COR-L47 (cell line): Measurements from ENCODE around the gene WDR1.

Source experiments
- DNase-seq: peaks from one replicate; lab custom pipeline; 2025; lab: John Stamatoyannopoulos, UW

WDR1 gene

GRCh38 chr4:10099499-10100325 lies 16.9 kb downstream of the WDR1 start:
- DNase-seq = no peak

GRCh38 chr4:10098780-10099160 lies 17.8 kb downstream of the WDR1 start:
- no peak for DNase-seq

- no peak for DNase-seq
These were observed 18.5 kb downstream of the WDR1 start for GRCh38 chr4:10097906-10098779.

- no peak for DNase-seq
These were observed 19.6 kb downstream of the WDR1 start for GRCh38 chr4:10096978-10097335.

GRCh38 chr4:10096201-10096977 lies 20.2 kb downstream of the WDR1 start:
- no peak for DNase-seq

- DNase-seq = no peak
These were observed 21.2 kb downstream of the WDR1 start for GRCh38 chr4:10095296-10095991.

- no peak for DNase-seq
These were observed 21.8 kb downstream of the WDR1 start for GRCh38 chr4:10094841-10095240.

GRCh38 chr4:10093801-10094552 lies 22.6 kb downstream of the WDR1 start:
- DNase-seq = no peak

- no peak for DNase-seq
These were observed 23.4 kb downstream of the WDR1 start for GRCh38 chr4:10093271-10093621.

GRCh38 chr4:10092481-10093270 lies 23.9 kb downstream of the WDR1 start:
- DNase-seq = peak; percentile 38

GRCh38 chr4:10091531-10092181 lies 24.9 kb downstream of the WDR1 start:
- no peak for DNase-seq

GRCh38 chr4:10090467-10091250 lies 25.9 kb downstream of the WDR1 start:
- no peak for DNase-seq

- no peak for DNase-seq
These were observed 27.3 kb downstream of the WDR1 start for GRCh38 chr4:10089346-10089745.

- DNase-seq = no peak
These were observed 28.2 kb downstream of the WDR1 start for GRCh38 chr4:10088135-10089010.

- DNase-seq = no peak
These were observed 29.3 kb downstream of the WDR1 start for GRCh38 chr4:10087152-10087791.

GRCh38 chr4:10086506-10087120 lies 30.0 kb downstream of the WDR1 start:
- no peak for DNase-seq
